NCI-H1694 (cell line): ENCODE results near the gene CALCOCO2.

ENCODE experiments used
- DNase-seq: peaks from one replicate; lab custom pipeline; 2025; lab: John Stamatoyannopoulos, UW

Gene CALCOCO2

DNA sequence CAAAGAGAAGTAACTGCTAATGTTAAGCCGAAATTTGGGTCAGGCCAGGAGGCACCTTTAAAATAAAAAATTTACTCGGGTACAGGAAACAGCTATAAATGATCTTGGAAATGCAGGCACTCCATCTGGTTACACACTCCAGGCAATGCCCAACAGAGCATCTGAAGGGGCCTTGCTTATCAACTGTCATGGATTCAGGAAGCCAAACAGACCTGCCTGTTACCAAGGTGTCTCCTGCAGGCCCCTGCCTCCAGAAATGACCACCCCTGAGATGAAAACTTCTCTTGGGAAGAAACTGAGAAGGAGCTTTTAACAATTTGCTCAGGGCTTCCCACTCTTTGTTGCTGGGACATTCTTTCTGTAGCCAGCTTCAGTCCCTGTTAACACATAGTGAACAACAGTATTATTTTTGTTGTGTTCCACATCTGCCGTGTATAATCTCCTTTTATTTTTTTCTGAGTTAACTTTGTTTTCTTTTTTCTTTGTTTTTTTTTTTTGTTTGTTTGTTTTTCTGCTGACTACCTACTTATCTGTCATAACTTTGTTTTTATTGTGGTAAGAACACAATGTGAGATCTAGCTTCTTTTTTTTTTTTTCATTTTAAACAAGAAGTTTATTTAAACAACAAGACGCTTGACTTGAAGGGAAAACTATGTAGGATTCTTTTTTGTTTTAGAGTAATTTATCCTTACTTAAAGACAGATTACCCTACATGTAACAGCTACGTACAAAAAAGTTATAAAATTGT lies 43.0 kb downstream of the CALCOCO2 start:
- no peak for DNase-seq

GRCh38 chr17:48878920-48879898 lies 48.4 kb downstream of the CALCOCO2 start:
- DNase-seq = peak; percentile 76

GRCh38 chr17:48882272-48882671 lies 51.4 kb downstream of the CALCOCO2 start:
- DNase-seq = no peak

GRCh38 chr17:48883171-48883570 lies 52.3 kb downstream of the CALCOCO2 start:
- DNase-seq = no peak

DNA sequence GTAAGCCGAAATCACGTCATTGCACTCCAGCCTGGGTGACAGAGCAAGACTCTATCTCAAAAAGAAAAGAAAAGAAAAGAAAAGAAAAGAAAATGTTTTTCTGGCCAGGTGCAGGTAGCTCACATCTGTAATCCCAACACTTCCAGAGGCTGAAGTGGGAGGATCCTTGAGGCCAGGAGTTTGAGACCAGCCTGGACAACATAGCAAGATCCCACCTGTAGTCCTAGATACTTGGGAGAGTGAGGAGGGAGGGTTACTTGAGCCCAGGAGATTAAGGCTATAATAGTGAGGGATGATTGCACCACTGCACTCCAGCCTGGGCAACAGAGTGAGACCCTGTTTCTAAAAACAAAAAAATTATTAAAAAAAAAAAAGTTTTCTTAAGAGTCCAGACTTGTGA lies 59.3 kb downstream of the CALCOCO2 start:
- no peak for DNase-seq

DNA sequence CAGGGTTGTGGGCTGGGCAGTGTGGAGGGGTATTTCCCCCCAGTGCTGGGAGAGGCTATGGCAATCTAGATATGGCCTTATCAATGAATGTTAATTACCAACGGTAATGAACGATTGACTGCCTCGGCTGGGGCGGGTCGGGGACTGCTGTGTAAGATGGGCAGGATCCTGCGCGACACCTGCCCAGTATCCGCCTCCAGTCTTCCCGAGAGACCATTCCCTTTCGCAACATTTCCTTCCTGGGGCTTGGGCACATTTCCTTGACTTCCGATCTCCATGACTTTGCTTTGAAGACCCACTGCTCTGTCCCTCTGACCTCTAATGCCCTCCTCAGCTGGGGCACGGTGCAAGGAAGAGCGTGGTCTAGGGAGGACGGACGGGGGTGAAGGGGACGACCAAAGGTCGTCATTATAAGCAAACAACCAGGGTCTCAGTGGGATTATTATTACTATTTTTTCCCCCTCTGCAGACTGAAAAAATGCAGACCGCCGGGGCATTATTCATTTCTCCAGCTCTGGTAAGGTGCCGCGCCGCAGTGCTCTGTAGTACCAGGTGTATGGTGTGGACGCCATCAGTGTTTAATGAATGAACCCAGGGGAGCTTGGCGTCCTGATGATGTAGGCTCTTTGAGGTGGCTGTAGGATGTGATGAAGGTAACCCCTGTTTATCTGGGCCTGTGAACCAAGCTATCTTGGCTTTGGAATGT lies 62.3 kb downstream of the CALCOCO2 start:
- DNase-seq = no peak

GRCh38 chr17:48893646-48894508 lies 63.0 kb downstream of the CALCOCO2 start:
- no peak for DNase-seq

DNA sequence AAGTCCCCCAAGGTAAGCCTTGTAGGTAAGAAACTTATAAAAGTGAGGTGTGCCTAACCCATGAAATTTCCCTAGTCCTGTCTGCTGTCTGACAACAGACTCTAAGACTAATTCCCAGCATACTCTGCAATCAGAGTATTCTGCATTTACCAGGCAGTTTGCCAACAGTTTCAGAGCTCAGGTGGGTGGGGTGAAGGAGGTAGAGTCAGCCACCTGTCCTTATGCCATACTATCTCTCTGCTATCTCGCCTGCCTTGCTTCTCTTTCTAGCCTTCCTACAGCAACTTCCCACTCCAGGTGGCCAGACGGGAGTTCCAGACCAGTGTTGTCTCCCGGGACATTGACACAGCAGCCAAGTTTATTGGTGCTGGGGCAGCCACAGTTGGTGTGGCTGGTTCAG lies 64.1 kb downstream of the CALCOCO2 start:
- no peak for DNase-seq

GRCh38 chr17:48901241-48901640 lies 70.4 kb downstream of the CALCOCO2 start:
- DNase-seq = no peak

- DNase-seq = no peak
These were observed 72.6 kb downstream of the CALCOCO2 start for GRCh38 chr17:48903401-48903800.

DNA sequence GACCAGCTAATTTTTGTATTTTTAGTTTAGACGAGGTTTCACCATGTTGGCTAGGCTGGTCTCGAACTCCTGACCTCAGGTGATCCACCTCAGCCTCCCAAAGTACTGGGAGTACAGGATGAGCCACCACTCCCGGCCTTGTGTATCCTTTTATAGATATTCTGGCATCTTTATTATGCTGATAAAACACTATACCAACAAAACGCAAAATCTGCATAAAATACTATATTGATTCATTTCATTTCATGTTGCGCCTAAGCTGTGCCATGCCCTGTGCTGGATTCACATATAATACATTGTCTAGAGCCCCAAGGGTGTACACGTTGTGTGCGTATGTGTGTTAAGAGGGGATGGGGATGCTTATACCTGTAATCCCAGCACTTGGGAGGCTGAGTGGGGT lies 73.6 kb downstream of the CALCOCO2 start:
- DNase-seq = no peak

GRCh38 chr17:48905987-48906515 lies 75.2 kb downstream of the CALCOCO2 start:
- DNase-seq = no peak

DNA sequence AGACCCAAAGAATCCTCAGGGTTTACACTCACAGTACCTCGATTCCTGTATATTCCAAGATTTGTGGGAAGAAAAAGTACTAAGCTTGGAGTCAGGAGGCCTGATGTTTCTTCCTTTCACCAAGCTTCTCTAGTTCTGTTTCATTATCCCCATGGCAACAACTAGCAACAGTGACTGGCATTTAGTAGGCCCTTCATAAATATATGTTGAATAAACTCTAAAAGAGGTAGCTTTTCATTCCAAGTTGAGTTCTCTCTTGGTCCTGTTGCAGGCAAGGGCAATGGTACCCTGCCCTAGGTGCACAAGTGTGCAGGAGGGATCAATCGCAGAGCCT lies 76.8 kb downstream of the CALCOCO2 start:
- peak; percentile 42 for DNase-seq

- peak; percentile 89 for DNase-seq
These were observed 77.4 kb downstream of the CALCOCO2 start, which contains the start of gene UBE2Z for GRCh38 chr17:48908047-48908843. TSS of gene UBE2Z (plus strand) at chr17:48908407. CDS start at chr17:48908504, 97 bp downstream.

GRCh38 chr17:48908853-48909394 lies 78.1 kb downstream of the CALCOCO2 start:
- peak; percentile 79 for DNase-seq

DNA sequence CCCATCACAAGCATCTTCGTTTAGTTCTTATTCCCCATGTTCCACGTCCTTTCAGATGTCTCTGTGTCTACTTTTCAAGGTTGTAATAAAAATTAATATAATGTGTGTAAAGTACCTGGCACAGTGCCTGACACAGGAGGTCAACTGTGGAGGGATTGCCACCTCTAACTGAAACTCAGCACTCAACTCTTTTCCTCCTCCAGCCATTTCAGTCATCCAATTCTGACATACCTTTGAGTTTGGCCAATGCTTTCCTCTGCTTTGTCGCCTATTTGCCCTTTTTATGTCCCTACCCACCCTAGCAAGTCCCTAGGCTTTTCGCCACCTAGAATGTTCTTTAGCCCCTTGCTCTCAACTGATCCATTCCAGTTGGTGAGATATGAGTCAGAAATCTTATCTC lies 78.9 kb downstream of the CALCOCO2 start:
- DNase-seq = no peak

- no peak for DNase-seq
These were observed 79.5 kb downstream of the CALCOCO2 start for GRCh38 chr17:48910370-48910769.

DNA sequence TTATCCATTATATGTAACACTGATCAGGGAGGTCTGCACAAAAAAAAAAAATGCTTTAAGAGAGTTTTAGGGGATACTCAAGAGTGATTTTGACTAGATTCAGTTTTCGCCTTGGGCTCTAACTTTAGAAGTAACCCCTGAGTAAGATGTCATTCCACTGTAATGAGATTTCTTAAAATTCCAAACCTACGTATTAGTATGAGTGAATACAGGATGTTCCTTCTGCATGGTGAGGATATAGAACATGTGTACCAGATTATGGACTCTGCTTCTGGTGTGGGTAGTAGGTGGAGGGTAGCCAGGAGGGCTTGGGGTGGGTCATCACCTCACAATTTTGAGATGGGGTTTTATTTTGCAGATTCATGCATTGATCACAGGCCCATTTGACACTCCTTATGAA lies 81.6 kb downstream of the CALCOCO2 start:
- no peak for DNase-seq
